HL-60/S4 treated with retinoic acid at 250 ng/mL for 4 days and 3 days (cell line): ENCODE measurements around the gene PXMP4.

ENCODE experiments used
- in situ Hi-C: fragments of 300-500 bp; cut with MboI; formaldehyde crosslinking; loops from 2 replicates; pipeline ENCODE4 v1.7.0; 2022; ENCODE audit warnings: low sequenced_read_pairs

The PXMP4 gene

GRCh38 chr20:33657704-33658095, 62.4 kb downstream of the PXMP4 start:
- in situ Hi-C loops, result no loop called here

- in situ Hi-C loops, result no loop called here
Observed at GRCh38 chr20:33656783-33657703, 63.1 kb downstream of the PXMP4 start.

GRCh38 chr20:33656010-33656782, 63.9 kb downstream of the PXMP4 start:
- in situ Hi-C loops, result no loop called here

- in situ Hi-C loops, result no loop called here
Observed at GRCh38 chr20:33655164-33655563, 64.9 kb downstream of the PXMP4 start.

GRCh38 chr20:33654680-33655161, 65.4 kb downstream of the PXMP4 start:
- in situ Hi-C loops, result no loop called here

- in situ Hi-C loops, result no loop called here
Observed at GRCh38 chr20:33653900-33654596, 66.1 kb downstream of the PXMP4 start.

GRCh38 chr20:33653218-33653899, 66.8 kb downstream of the PXMP4 start:
- in situ Hi-C loops, result no loop called here
